HUES6 (cell line): ENCODE measurements around the gene MAGEA9B.
A peak's percentile ranks its signal among the peaks of the same experiment; 100 is the strongest.
"Not testable (repeated sequence)": the region's sequence is repeated elsewhere in the genome, so short reads cannot be mapped to it uniquely, and the experiment has no call there.

Source experiments
- H3K27ac ChIP-seq: 2 replicates; pipeline ENCODE4 v1.7.0; 2013; ENCODE audit warnings: low read depth, mild to moderate bottlenecking, low read length, inconsistent platforms
- H3K27me3 ChIP-seq: 2 replicates; pipeline ENCODE4 v1.6.1; 2013; ENCODE audit warnings: low read length; ENCODE audit not compliant: control insufficient read depth, insufficient read depth
- H3K36me3 ChIP-seq: 2 replicates; pipeline ENCODE4 v1.6.1; 2013; ENCODE audit warnings: low read length; ENCODE audit not compliant: control insufficient read depth, insufficient read depth
- H3K4me1 ChIP-seq: 2 replicates; pipeline ENCODE4 v1.6.1; 2013; ENCODE audit warnings: low read length; ENCODE audit not compliant: control insufficient read depth, insufficient read depth
- H3K4me3 ChIP-seq: 2 replicates; pipeline ENCODE4 v1.5.1; 2013; ENCODE audit warnings: low read depth, low read length
- H3K9ac ChIP-seq: one replicate; pipeline ENCODE4 v1.6.1; 2013; ENCODE audit warnings: mild to moderate bottlenecking, low read length
- H3K9me3 ChIP-seq: 2 replicates; pipeline ENCODE4 v1.6.1; 2013; ENCODE audit warnings: low read depth, low read length; ENCODE audit not compliant: control insufficient read depth, insufficient read depth

MAGEA9B gene, protein sequence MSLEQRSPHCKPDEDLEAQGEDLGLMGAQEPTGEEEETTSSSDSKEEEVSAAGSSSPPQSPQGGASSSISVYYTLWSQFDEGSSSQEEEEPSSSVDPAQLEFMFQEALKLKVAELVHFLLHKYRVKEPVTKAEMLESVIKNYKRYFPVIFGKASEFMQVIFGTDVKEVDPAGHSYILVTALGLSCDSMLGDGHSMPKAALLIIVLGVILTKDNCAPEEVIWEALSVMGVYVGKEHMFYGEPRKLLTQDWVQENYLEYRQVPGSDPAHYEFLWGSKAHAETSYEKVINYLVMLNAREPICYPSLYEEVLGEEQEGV

DNA sequence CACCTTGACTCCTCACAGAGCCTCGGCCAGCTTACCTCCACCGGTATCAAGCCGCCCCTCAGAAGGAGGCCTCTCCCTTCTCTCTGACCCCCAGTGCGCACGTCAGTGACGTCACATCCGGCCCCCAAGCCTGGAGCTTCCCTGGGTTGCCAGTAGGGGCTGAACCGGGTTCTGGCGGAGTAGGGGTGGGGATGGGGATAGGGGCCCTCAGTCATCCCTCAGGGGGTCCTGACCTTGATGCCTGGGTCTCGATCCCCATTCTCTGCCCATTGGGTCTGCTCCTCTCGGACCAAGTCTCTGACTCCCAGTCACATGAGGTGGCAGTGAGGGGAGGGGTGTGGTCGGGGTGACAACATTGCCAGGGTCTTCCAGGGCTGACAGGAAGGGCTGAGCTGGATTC is at the start of gene MAGEA9B:
Gene MAGEA9B, minus strand, starts transcription at position 101 of the 400 bp plus-strand sequence. CDS start 4,280 bp downstream, outside the sequence.
- H3K9ac ChIP-seq, H3K36me3 ChIP-seq, H3K4me3 ChIP-seq, H3K4me1 ChIP-seq, H3K27me3 ChIP-seq, H3K9me3 ChIP-seq, H3K27ac ChIP-seq: not testable (repeated sequence)

DNA sequence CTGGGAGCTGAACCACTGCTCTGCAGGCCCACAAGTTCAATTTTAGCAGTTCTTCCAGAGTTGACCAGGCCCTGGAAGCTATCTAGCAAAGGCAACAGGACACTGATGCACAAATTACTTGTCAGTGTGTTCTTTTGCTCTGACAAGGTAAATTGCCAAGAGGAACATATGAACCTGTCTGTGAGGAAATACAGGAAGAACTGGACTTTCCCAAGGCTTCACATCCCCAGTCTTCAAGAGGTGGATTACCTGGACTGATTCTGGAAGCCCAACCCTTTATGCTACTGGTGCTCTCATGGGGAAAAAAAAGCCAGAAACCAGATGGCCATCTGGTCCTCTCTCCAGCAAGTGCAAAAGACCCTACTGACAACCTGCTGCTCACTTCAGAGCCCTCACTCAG is 46.3 kb upstream of the MAGEA9B start:
- Histone ChIP-seq H3K9me3 (peaks cover 8% of the 10 kb centered on the region; the same call in 1 of the 2 replicates), H3K27me3 (peaks cover 48% of the 10 kb centered on the region), H3K4me1 (peaks cover 16% of the 10 kb centered on the region), H3K27ac (no peak overlapping the region), H3K4me3 (no peak overlapping the region), H3K36me3 (no peaks in the 10 kb centered on the region), H3K9ac (no peak overlapping the region)

DNA sequence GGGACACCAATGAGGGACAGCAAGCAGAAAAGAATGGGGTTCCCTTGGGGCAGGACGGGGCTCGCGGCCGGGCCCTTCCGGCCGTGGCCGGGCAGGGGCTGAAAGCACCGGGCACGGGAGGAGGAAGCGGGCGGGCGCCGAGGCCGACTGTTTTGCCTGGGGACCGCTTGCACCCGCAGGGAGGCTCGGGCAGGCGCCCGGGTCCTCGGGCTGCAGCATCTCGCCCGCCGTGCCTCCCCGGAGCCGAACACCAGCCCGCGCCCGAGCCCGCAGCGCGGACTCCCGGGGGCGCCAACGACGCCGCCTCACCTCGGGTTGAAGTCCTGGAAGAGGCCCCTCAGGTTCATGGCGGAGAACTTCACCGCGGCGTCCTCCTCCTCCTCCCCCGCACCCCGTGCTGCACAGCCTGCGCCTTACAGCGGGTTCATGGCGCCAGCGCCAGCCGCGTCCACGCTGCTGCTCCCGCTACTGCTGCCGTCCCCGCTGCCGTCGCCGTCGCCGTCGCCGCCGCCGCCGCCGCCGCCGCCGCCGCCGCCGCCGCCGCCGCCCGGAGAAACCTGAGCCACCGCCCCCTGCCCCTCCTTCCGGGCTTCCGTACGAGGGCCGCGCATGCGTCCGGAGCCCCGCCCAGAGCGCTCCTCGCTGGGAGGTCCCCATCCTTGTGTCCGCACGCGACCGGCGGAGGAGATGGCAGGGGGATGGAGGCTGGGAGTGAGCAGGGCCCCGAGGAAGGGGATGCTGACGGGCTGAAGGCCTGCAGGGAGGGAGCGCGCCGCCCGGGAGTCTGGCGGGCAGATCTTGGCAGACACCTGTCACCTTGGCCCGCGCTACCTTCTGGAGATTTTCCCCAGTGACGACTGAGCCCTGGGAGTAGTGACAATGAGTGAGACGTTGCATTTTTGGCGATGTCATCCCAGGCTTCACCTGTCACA is 44.2 kb upstream of the MAGEA9B start, which contains the start of gene TMEM185A:
Gene TMEM185A, minus strand, starts transcription at position 559 of the 932 bp plus-strand sequence. Its CDS starts 212 bp downstream, at position 347.
- Histone ChIP-seq H3K27ac (no peak within 1 kb of the TSS; the same call in 1 of the 2 replicates), H3K36me3 (no peaks in the 10 kb centered on the region)

DNA sequence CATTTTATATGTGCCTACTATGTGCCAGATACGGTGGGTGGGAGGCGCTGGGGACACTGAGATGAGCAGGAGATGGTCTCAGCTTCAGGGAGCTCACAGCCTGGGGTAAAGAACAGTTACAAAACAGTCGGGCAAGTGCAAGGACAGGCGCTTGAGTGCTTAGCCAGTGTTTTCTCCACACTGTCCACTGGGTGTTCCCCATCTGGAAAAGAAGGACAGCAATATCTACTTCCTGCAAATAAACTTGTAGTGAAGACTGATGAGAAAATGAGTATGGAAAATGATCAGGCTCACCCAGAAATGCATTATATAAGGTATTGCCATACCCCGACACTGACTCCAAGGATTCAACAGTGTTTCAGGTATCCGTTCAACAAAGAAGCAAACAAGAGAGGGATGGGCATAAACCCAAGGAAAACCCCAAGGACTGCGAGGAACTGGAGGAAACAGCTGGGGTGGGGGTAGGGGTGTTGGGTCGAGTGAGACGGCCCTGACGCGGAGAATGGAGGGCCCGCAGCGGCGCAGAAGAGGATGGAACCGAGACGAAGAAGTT is 43.5 kb upstream of the MAGEA9B start:
- H3K4me3 ChIP-seq: peak overlapping the region; percentile 77
- H3K9ac ChIP-seq: peak overlapping the region; percentile 89
- no peaks in the 10 kb centered on the region for H3K9me3 ChIP-seq
- no peaks in the 10 kb centered on the region for H3K36me3 ChIP-seq
- H3K27ac ChIP-seq: no peak overlapping the region; the same call in 1 of the 2 replicates
- H3K4me1 ChIP-seq: peaks cover 42% of the 10 kb centered on the region
- H3K27me3 ChIP-seq: peaks cover 41% of the 10 kb centered on the region

More for the DNA sequence above, 44.2 kb upstream of the MAGEA9B start, which contains the start of gene TMEM185A:
- Histone ChIP-seq H3K9me3 (no peaks in the 10 kb centered on the region), H3K4me1 (peaks cover 35% of the 10 kb centered on the region), H3K9ac (peak within 1 kb of the TSS; percentile 89), H3K27me3 (peaks cover 44% of the 10 kb centered on the region), H3K4me3 (peak within 1 kb of the TSS; percentile 77)

DNA sequence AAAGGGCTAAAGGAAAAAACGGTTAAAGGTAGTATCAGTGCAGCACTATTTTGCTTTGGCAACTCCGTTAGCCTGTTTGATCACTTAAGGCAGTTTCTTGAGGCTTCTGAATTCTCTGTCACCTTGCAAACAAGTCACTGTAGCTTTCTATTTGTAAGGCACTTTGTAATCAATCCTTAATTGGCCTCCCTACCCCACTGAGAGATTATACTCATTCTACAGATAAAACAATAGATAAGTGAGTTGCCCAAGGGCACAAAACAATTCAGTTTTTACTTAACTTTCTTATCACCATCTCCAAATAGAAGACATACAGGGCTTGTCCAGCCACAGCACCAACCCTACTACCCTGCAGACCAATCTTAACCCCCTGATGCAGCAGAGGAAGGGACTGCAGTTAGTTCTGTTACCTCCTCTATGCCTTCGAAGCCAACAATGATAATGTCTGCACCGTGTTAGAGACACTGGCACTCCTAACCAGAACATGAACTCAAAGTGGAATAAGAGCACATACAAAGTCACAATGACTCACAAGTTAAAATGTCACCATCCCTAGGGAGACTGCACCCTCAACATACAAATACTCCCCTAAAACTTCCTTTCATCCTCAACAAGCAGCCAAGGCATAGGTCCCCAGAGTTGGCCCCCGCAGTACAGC is 42.6 kb upstream of the MAGEA9B start:
- no peaks in the 10 kb centered on the region for H3K9me3 ChIP-seq
- no peak overlapping the region for H3K27ac ChIP-seq
- peak overlapping the region; percentile 77 for H3K4me3 ChIP-seq
- no peaks in the 10 kb centered on the region for H3K36me3 ChIP-seq
- H3K27me3 ChIP-seq: peaks cover 32% of the 10 kb centered on the region
- peak overlapping the region; percentile 89 for H3K9ac ChIP-seq
- H3K4me1 ChIP-seq: peaks cover 51% of the 10 kb centered on the region

DNA sequence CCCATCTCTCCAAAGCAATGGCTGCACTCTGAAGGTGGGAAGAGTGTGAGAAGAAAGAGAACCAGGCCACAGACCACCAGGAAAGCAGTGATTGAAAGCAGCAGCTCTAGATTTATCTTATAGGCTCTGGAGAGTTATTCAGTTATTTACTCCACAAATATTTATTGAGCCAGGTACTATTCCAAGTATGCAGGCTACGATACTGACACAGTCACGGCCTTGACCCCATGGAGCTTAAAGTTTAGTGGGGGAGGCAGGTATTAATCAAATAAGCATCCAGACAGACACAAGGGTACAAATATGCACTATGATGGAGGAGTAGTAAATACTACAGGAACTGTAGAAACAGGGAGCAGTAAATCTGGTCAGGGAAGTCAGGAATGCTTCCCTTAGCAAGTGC is 41.5 kb upstream of the MAGEA9B start:
- H3K36me3 ChIP-seq: no peaks in the 10 kb centered on the region

DNA sequence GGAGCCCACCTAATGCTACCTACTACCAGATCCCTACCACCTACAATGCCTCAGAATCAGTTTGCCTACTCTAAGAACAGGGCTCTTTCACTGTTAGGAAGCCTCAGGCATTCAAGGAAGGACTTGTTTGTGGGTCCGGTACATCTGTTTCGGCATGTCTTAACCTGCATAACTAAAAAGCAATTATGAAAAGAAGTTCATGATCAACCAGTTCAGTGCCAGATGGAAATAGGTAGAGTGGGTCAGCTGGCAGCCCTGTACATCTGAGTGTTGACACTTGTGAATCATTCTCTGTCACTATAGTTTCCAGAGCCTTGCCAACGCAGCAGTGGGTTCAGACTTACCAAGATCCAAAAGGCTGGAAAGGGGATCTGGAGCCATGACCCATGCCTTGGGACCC is 41.0 kb upstream of the MAGEA9B start:
- H3K27ac ChIP-seq: no peak overlapping the region
- H3K9me3 ChIP-seq: no peaks in the 10 kb centered on the region
- peaks cover 16% of the 10 kb centered on the region for H3K27me3 ChIP-seq
- H3K9ac ChIP-seq: no peak overlapping the region
- peak overlapping the region; percentile 77; the same call in 1 of the 2 replicates for H3K4me3 ChIP-seq
- H3K4me1 ChIP-seq: peaks cover 60% of the 10 kb centered on the region
- no peaks in the 10 kb centered on the region for H3K36me3 ChIP-seq

More for the DNA sequence above, 41.5 kb upstream of the MAGEA9B start:
- peak overlapping the region; percentile 32 for H3K9ac ChIP-seq
- no peaks in the 10 kb centered on the region for H3K9me3 ChIP-seq
- peaks cover 59% of the 10 kb centered on the region for H3K4me1 ChIP-seq
- peaks cover 21% of the 10 kb centered on the region for H3K27me3 ChIP-seq
- no peak overlapping the region for H3K27ac ChIP-seq
- H3K4me3 ChIP-seq: peak overlapping the region; percentile 77; the same call in 1 of the 2 replicates

DNA sequence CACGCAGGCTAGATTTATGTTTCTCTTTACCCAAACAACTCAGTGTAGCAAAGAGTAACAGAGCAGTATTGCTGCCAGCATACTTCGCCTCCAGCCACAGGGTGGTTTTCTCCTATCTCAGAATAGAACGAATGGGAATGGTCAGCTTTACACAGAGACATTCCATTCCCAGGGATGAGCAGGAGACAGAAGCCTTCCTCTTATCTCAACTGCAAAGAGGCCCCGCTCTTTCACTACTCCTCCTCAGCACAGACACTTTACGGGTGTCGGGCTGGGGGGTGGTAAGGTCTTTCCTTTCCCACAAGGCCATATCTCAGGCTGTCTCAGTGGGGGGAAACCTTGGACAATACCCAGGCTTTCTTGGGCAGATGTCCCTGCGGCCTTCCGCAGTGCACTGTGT is 39.6 kb upstream of the MAGEA9B start:
- not testable (repeated sequence) for H3K36me3 ChIP-seq, H3K27me3 ChIP-seq, H3K9ac ChIP-seq, H3K4me3 ChIP-seq, H3K9me3 ChIP-seq, H3K27ac ChIP-seq
- peaks cover 60% of the 10 kb centered on the region for H3K4me1 ChIP-seq

DNA sequence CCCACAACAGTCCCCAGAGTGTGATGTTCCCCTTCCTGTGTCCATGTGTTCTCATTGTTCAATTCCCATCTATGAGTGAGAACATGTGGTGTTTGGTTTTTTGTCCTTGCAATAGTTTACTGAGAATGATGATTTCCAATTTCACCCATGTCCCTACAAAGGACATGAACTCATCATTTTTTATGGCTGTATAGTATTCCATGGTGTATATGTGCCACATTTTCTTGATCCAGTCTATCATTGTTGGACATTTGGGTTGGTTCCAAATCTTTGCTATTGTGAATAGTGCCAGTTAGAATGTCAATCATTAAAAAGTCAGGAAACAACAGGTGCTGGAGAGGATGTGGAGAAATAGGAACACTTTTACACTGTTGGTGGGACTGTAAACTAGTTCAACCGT is 32.4 kb upstream of the MAGEA9B start:
- not testable (repeated sequence) for H3K27me3 ChIP-seq, H3K9ac ChIP-seq, H3K4me3 ChIP-seq

DNA sequence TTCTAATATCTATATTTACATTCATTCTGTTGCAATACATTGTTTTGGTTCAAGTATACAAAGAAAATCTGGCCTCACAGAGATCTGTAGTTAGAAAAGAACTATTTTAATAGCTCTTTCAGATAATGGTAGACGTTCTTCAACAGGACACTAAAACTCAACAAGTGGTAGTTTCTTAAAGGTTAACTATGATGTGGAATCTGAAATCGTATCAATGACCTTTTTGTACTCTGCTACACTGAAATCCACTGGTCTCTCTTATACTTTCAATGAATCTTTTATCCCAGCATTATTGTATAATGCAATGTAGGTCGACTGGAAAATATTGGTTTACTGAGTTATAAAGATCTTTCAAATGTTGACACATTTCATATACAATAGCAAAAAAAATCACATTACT is 31.6 kb upstream of the MAGEA9B start:
- peaks cover 4% of the 10 kb centered on the region; the same call in 1 of the 2 replicates for H3K36me3 ChIP-seq
- no peaks in the 10 kb centered on the region for H3K27me3 ChIP-seq
- no peak overlapping the region for H3K9ac ChIP-seq
- H3K4me3 ChIP-seq: no peak overlapping the region
- H3K27ac ChIP-seq: no peak overlapping the region
- peaks cover 8% of the 10 kb centered on the region; the same call in 1 of the 2 replicates for H3K9me3 ChIP-seq
- peaks cover 2% of the 10 kb centered on the region; the same call in 1 of the 2 replicates for H3K4me1 ChIP-seq

More for the DNA sequence above, 32.4 kb upstream of the MAGEA9B start:
- H3K9me3 ChIP-seq, H3K4me1 ChIP-seq, H3K36me3 ChIP-seq, H3K27ac ChIP-seq: not testable (repeated sequence)
